G401 (cell line): ENCODE measurements around the gene PLD1. TPM values are rescaled to one million over a fixed set of nuclear protein-coding genes. Genes with fewer than 3 reads are reported as not detected.

ENCODE experiments used
- DNase-seq: peaks from one replicate; pipeline ENCODE4 v3.0.0-alpha.2; 2015; ENCODE audit warnings: low spot score
- in situ Hi-C: cut with HindIII; loops from 2 replicates; pipeline ENCODE4 v1.10.0; 2016; ENCODE audit warnings: low sequenced_read_pairs, mixed read lengths
- total RNA-seq: library from RNA; depleted of rRNA; stranded (reverse); fragments of >200 nt; shearing (Covaris generic); gene quantifications from 2 replicates; pipeline ENCODE4 v1.2.3, GENCODE V29; 2014

Gene PLD1
- total RNA-seq, 1 experiment from 2014 or later, result not detected

- DNase-seq, result no peak
- in situ Hi-C loops, result no loop called here
Observed at GRCh38 chr3:171691485-171691884, 118.8 kb downstream of the PLD1 start.

GRCh38 chr3:171690281-171690680 lies 120.0 kb downstream of the PLD1 start:
- in situ Hi-C loops, result no loop called here
- no peak for DNase-seq

- DNase-seq, result no peak
- in situ Hi-C loops, result no loop called here
Observed at GRCh38 chr3:171688593-171688992, 121.7 kb downstream of the PLD1 start.

GRCh38 chr3:171688002-171688401 lies 122.3 kb downstream of the PLD1 start:
- in situ Hi-C loops, result no loop called here
- no peak for DNase-seq

GRCh38 chr3:171687581-171687980 lies 122.7 kb downstream of the PLD1 start:
- in situ Hi-C loops, result no loop called here
- DNase-seq, result no peak

GRCh38 chr3:171687064-171687463 lies 123.2 kb downstream of the PLD1 start:
- no peak for DNase-seq
- in situ Hi-C loops, result no loop called here

- in situ Hi-C loops, result no loop called here
- no peak for DNase-seq
Observed at GRCh38 chr3:171685116-171685895, 125.0 kb downstream of the PLD1 start.

GRCh38 chr3:171684221-171684620 lies 126.1 kb downstream of the PLD1 start:
- no peak for DNase-seq
- in situ Hi-C loops, result no loop called here

GRCh38 chr3:171682743-171683142 lies 127.5 kb downstream of the PLD1 start:
- DNase-seq, result no peak
- in situ Hi-C loops, result no loop called here

GRCh38 chr3:171680726-171681411 lies 129.4 kb downstream of the PLD1 start:
- in situ Hi-C loops, result no loop called here
- no peak for DNase-seq

- in situ Hi-C loops, result no loop called here
Observed at GRCh38 chr3:171678971-171679492, 131.3 kb downstream of the PLD1 start.

GRCh38 chr3:171677706-171678105 lies 132.6 kb downstream of the PLD1 start:
- DNase-seq, result no peak
- in situ Hi-C loops, result no loop called here

More at GRCh38 chr3:171678971-171679492, 131.3 kb downstream of the PLD1 start:
- DNase-seq, result no peak

GRCh38 chr3:171676601-171677175 lies 133.6 kb downstream of the PLD1 start:
- in situ Hi-C loops, result no loop called here
- no peak for DNase-seq

GRCh38 chr3:171673951-171674350 lies 136.3 kb downstream of the PLD1 start:
- in situ Hi-C loops, result no loop called here
- no peak for DNase-seq

- in situ Hi-C loops, result no loop called here
- DNase-seq, result no peak
Observed at GRCh38 chr3:171672538-171672937, 137.7 kb downstream of the PLD1 start.

- no peak for DNase-seq
- in situ Hi-C loops, result no loop called here
Observed at GRCh38 chr3:171672124-171672523, 138.2 kb downstream of the PLD1 start.

- DNase-seq, result no peak
- in situ Hi-C loops, result no loop called here
Observed at GRCh38 chr3:171671709-171672108, 138.6 kb downstream of the PLD1 start.

GRCh38 chr3:171666516-171666915 lies 143.8 kb downstream of the PLD1 start:
- in situ Hi-C loops, result no loop called here

GRCh38 chr3:171663805-171664204 lies 146.5 kb downstream of the PLD1 start:
- DNase-seq, result no peak
- in situ Hi-C loops, result no loop called here

More at GRCh38 chr3:171666516-171666915, 143.8 kb downstream of the PLD1 start:
- DNase-seq, result no peak

- no peak for DNase-seq
- in situ Hi-C loops, result no loop called here
Observed at GRCh38 chr3:171661484-171661883, 148.8 kb downstream of the PLD1 start.
